Fibroblast of gingiva (primary cell): ENCODE data around the gene ILDR2.

Experiments
- DNase-seq: peaks from one replicate; pipeline ENCODE4 v3.0.0-alpha.2; 2011; ENCODE audit warnings: low read depth

Gene ILDR2

DNA sequence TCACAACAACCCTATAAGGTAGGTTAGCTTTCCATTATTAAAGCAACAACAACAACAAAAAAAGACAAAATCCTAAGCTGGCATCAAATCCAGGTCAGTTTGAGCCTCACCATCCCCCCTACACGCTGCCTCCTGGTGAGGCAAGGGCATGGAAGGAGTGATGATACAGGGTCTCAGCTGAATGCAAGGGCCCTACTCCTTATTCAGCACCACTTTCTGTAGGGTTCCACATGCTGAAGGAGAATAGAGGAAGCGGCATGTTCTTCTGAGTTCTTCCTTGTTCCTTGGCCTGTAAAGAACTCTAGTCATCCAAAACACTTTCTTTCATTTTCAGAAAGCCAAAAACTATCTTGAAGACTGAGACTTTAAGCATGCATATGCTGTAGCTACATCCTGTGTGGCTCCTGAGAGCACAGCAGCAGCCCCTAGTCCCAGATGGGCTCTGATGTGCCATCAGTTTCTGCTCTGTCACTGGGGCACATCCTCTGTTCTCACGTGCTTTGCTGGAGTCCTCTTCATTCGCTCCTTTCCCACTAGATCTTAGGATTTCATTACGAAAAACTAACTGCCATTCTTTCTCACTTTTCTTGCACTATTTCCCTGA lies 6.2 kb downstream of the ILDR2 start:
- no peak for DNase-seq

DNA sequence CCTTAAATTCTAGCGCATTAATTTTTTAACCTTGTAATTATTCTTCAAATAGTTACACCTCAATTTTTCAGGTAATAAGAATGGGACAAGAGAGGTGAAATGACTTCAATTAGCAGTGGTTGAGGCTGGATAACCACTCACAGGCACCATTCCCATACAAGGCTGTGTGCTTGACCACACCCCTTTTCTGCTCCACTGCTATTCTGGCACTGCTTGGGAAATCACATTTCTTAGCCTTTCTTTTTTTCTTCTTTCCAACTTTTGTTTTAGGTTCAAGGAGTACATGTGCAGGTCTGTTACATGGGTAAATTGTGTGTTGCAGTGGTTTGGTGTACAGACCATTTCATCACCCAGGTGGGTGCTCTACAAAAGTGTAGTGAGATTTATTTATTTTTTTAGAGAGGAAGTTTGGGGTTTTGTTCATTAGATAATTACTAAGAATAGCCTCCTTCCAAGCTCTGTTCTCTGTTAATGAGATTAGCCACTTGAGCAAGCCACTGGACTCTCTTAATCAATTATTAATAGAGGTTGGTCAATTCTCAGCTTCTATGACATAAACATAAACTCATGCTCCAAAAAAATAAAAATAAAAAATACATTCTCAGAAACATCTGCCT lies 14.4 kb downstream of the ILDR2 start:
- no peak for DNase-seq

DNA sequence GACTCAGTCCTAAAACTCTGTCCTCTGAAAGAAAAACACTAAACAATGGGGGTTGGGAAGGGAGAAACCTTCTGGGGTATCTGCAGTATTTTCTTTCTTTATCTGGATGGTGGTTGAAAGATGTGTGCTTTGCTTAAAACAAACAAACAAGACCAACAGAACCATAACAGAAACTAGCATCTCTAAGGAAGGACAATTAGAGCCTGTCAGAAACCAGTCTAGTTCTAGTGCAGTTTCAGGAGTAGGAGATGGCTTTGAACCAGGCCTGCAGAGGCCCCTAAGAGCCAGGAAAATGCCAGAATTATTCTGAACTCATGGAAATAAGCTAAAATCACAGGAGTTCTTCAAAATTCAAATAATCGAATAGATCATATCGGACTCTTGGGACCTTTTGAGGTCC lies 18.5 kb downstream of the ILDR2 start:
- no peak for DNase-seq

DNA sequence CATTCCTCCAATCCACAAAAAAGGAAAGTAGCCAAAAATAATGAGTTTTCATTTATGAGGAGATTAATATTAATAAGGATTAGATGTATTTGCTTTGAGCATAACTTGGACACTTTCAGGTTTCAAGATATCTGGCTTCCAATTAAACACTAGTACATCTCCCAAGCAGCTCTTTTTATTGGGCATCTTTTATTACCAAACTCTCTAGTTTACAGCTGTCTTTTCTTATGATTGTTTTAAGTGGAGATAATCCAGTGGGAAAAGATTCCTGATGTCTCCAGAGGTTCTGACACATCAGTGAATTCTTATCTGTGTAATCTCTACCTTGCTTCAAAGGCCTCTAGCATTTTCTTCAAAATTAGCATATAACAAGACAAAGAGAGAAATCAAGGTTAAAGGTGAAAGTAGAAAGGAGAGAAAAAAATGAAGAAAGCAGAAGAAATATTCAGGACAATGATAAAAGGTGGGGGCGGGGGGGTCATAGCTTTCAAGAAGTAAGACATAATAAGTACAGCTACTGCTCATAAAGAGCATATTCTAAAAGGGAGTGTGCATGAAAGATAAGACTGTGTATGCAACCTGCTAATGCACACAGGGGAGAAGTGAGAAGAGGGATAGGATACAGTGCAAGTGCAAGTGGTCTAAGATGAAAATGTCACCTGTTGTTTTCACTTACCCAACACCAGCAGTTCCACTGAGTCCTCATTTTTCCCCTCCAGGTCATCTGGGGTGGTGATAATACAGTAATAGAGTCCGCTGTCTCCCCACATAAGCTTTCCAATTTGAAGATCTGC lies 19.1 kb downstream of the ILDR2 start:
- DNase-seq, result no peak

- DNase-seq, result no peak
These were observed 21.8 kb downstream of the ILDR2 start for GRCh38 chr1:166953491-166953890.

GRCh38 chr1:166952002-166952746 lies 23.2 kb downstream of the ILDR2 start:
- no peak for DNase-seq

- no peak for DNase-seq
These were observed 24.3 kb downstream of the ILDR2 start for GRCh38 chr1:166951050-166951449.

DNA sequence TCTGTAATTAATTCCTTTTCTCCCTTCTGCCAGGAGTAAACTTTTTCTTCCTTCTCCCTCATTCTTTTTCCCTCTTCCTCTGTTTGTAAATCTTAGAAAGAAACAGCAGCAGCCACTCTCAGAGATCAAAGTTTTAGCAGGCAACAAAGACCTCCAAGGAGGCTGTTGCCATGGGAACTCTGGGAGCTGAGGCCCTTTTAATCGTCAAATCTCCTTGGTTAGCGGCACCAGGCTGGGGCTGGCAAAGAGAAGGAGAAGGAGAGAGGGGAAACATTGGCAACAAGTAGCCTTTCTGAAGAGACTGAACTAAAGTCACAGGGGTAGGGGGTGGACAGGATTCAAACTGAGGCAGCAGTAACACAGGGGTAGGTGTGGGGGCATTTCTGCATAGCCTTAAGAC lies 25.2 kb downstream of the ILDR2 start:
- DNase-seq, result no peak

- no peak for DNase-seq
These were observed 26.4 kb downstream of the ILDR2 start for GRCh38 chr1:166948856-166949350.

DNA sequence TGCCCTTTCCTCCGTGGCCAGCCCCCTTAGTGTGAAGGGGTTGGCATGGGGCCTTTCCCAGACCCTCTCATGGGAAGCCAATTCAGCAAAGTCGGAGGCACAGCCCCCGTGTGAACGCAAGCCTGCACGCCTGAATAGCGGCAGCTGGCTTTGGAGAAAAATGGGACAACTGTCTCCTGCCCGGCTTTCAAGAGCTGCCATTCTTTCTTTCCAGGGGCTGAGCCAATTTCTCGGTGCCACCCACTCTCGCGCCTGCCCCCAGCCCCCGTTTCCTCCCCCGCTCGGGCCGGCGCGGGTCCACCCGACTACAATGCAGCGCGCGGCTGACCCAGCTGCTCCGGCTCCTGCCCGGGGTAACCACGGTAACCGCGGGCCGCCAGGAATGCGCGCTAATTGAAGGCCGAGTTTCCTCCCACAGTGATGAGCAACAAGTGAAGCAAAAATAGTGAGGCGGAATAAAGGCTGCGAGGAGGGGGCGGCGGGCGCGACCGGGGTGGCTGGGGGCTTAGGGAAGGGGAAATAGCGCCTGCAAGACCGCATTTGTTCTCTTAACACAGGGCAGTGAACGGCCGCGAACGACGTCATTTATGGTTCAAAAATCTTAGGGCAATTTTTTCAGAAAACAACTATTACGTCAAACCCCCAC lies 27.8 kb downstream of the ILDR2 start:
- no peak for DNase-seq

DNA sequence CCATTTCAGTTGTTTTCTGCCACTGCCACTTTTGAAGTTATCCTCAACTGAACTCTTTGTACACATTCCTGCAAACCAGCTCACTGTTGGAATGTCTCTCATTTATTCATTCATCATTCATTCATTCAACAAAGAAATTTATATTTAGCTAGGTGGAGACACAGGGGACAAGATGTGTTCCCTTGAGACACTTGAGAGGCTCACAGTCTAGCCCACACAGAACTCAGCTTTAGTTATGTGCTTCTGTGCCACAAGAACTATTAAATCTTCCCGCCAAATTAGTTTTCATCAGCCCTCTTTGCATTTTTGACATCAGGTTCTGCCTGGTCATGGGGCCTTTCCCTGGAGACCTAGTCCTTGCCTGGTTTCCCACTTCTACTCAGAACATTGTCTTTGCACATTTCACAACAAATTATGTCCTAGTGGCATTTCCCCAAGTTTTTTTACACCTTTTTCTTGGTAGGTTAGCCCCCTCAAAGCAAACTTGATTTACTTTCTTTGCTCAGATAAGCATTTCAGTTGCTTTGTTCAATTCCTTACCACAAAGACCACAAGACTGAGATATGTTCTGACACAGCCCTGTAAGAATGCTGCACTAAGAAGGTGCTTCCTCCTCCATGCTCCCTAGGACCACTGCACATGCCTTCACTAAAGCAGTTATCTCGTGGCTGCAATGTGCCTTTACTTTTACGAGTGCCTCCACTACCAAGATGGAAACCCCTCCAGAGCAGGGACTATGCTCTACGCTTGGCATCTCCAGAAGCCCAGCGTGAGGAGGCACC lies 31.0 kb downstream of the ILDR2 start:
- no peak for DNase-seq

DNA sequence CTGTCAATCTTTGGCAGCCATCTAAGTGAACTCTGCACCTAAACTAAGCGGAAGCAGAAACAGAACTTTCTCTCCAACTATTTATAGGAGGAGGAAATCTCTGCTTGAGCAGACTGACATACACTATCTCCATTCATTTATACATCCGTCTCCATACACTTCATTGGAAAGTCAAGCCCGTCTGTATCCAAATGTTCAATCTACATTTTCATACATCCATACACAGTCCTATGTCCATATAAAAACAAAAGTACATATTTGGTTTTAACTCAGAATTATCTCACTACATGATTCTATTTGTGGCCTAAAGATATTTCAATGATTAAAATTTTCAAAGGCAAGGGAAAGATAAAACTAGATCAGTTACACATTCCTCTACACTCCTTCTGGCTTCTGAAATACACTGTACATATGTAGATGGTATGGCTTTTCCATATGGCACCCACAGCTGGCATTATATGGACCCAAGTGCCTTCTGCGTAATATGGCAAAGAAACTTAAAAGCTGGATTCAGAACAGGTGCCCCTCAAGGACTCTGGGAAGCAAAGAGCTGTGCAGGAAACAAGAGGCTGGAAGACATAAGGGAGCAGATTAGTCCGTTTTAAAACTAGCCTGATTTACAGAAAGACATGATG lies 35.5 kb downstream of the ILDR2 start:
- DNase-seq, result no peak

- no peak for DNase-seq
These were observed 37.4 kb downstream of the ILDR2 start for GRCh38 chr1:166937962-166938361.

- no peak for DNase-seq
These were observed 38.0 kb downstream of the ILDR2 start for GRCh38 chr1:166937329-166937728.

DNA sequence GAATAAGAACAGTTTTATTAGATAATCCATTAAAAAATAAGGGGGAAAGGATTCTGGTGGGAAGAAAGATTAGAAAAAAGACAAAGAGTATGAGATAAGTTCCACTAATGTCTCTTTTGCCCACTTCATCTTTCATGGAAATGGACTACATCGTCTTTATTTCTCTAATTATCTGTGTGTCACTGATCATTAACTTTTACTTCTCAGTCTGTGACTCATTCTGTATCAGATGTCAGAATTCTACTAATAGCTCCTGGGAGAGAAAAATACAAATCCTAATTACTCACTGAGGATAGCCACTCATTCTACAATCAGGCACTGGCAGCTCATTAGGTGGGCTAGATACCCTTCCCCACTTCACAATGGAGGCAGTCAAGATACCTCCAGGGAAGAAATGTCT lies 41.7 kb downstream of the ILDR2 start:
- no peak for DNase-seq

DNA sequence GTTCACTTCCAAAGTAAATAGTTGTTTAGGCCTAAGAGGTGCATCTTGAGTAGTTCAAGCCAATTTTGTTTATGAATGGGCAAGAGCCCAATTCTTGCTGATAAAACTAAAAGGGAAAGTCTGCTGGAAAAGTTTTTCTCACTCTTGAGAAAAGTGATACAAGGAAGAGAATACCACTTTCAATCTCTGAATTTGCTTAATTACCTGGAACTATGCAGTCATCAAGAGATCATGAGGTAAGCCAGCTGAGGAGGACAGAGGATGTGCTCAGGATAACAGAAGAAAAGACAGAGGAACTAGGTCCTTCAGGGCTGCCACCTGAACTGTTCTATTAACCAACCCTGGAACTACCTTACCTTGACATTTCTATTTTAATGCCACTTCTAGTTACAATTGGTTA lies 42.2 kb downstream of the ILDR2 start:
- DNase-seq, result no peak

- DNase-seq, result no peak
These were observed 45.4 kb downstream of the ILDR2 start for GRCh38 chr1:166929911-166930310.

DNA sequence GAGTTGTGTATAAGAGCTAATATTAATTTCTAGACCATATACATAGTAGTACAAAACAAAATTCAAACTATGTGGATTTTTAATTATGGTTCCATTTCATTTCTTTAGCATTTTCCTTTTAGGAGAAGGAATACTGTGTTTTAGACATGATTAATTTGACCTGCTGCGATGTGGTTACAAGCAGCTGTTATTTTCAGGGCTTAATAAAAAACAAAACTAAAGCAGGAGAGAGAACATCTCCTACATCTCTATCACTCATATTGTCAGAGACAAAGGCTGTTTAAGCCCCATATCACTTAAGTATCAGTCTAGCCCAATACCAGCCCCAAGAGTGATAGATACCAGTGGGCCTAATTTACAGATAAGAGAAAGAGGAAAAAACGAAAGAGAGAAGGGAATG lies 47.6 kb downstream of the ILDR2 start:
- no peak for DNase-seq

GRCh38 chr1:166925810-166926478 lies 49.4 kb downstream of the ILDR2 start:
- DNase-seq, result no peak
